ENCODE results near the gene FOLH1.
"Not testable (repeated sequence)": the region's sequence is repeated elsewhere in the genome, so short reads cannot be mapped to it uniquely, and the experiment has no call there.

- TF ChIP-seq CTCF (IDR thresholded peaks at IDR 0.05; ENCODE audit: low read depth, low read length); MAX (IDR thresholded peaks at IDR 0.05; ENCODE audit: low read depth, low read length); POLR2A (IDR thresholded peaks at IDR 0.05; ENCODE audit: extremely low read depth, insufficient read length): not testable (repeated sequence)
Observed at GRCh38 chr11:49196002-49196401, 12.4 kb downstream of the FOLH1 start.

All from NB4 (cell line).